ENCODE results near the gene UBR1. TPM values are rescaled to one million over a fixed set of nuclear protein-coding genes. Genes with fewer than 3 reads are reported as not detected.
"Not testable (repeated sequence)": the region's sequence is repeated elsewhere in the genome, so short reads cannot be mapped to it uniquely, and the experiment has no call there.

Gene UBR1
- polyA plus RNA-seq, 4 donors = 18.1 to 25.3 (median 23.1) TPM

DNA sequence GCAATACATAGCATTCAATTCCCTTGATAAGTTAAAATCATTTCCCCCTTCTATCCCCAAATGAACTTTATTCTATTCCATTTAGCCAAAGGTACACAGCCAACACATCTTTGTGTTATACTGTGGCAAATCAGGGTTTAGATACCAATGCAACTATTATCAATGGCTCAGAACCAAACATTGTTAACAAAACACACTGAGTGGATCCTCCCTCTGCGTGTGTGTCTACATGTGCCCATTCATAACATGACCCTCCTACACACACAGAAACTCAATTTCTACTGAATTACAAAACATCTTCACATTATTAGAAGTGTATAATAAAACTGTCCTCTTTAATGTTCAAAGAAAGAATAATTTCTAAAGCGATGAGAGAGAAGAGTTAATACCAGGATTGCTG, 186.5 kb downstream of the UBR1 start:
- DNase-seq (ENCODE audit: low read depth in 4 of 4, low spot score in 3 of 4) = no peak

DNA sequence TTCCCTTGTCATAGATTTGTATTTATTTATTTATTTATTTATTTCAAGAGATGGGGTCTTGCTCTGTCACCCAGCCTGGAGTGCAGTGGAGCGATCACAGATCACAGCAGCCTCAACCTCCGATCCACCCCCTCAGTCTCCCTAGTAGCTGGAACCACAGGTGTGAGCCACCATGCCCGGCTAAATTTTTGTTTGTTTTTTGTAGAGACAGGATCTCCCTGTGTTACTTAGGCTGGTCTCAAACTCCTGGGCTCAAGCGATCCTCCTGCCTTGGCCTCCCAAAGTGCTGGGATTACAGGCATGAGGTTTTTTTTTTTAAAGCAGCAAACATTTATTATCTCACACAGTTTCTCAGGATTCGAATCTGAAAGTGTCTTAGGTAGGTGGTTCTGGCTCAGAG, 187.8 kb downstream of the UBR1 start:
- no peak for DNase-seq (ENCODE audit: low read depth in 4 of 4, low spot score in 3 of 4)

DNA sequence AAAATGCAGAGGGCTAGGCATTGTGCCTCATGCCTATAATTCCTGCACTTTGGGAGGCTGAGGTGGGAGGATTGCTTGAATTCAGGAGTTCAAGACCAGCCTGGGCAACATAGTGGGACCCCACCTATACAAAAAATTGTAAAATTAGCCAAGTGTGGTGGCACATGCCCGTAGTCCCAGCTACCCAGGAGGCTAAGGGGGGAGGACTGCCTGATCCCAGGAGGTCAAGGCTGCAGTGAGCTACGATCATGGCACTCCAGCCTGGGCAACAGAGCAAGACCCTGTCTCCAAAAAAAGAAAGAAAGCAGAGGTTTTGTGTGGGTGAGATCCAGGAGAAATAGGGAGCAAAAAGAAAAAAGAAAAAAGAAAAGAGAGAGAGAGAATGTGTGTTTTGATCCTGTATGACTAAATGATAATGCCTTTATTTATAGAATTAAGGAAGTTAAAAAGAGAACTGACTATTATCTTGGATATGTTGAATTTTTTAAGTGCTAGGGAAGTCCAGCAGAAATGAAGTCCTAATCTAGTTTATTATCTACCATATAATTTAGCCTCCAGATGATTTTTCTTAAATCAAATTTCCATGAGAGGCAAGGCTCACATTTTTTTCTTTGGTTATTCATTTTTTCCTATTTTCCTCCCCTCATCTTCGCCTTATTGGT, 190.1 kb downstream of the UBR1 start:
- DNase-seq (ENCODE audit: low read depth in 4 of 4, low spot score in 3 of 4) = no peak

DNA sequence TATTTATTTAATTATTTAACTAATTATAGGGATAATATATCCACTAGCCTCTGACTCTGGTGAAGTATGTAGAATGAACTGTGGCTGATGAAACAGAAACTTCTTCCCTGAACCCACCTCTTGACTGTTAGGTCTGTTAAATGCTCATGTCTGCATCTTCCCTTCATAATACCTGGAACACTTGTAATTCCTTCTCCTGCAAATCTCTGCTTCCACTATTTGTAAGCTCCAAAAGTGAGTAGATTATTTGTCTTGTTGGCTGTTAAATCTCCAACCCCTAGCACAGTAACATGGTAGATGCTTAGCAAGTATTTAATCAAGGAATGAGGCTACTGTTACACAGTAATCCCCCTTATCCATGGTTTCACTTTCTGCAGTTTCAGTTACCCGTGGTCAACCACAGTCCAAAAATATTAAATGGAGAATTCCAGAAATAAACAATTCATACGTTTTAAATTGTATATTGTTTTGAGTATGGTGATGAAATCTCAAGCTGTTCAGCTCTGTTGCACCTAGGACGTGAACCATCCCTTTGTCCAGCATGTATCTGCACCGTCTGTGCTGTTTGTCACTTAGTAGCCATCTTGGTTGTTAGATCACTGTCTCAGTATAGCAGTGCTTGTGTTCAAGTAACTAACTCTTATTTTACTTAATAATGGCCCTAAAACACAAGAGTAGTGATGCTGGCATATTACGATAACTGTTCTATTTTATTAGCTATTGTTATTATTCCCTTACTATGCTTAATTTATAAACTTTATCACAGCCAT, 190.9 kb downstream of the UBR1 start:
- DNase-seq (ENCODE audit: low read depth in 4 of 4, low spot score in 3 of 4) = no peak

DNA sequence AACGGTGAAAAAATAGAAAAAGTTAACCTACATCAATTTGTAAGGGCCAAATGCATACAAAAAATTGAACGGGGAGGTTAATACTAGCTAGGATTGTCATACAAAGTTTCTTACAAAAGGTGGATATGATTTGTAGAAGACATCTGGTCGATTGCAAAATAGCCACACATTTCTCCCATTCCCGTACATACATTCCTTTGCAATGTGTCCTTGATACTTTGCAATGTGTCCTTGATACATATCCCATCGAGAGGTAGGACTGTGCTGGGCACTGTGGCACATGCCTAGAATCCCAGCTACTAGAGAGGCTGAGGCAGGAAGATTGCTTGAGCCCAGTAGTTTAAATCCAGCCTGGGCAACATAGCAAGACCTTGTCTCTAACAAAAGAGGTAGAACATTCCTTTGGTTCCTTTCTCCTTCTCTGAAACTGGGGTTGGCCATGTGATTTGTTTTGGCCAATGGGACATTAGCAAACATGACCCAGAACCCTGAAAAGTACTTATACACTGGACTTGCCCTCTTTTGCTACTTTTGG, 194.7 kb downstream of the UBR1 start:
- no peak for DNase-seq (ENCODE audit: low read depth in 4 of 4, low spot score in 3 of 4)

DNA sequence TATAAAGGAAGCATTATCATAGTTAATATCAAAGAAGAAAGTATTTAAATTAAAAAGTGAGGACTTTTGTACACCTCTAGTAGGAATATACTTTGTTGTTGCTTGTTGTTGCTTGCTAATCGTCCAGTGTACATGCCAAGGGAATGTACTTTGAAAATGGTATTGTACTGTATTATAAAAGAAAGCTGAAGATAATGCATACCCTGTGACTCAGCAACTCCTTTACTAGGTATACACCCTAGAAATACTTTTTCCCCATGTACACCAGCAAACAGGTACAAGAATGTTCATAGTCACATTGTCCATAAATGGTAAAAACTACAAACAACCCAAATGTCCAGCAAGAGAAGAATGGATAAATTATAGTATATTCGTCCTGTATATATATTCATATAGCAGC, 197.3 kb downstream of the UBR1 start:
- no peak for DNase-seq (ENCODE audit: low read depth in 4 of 4, low spot score in 3 of 4)

DNA sequence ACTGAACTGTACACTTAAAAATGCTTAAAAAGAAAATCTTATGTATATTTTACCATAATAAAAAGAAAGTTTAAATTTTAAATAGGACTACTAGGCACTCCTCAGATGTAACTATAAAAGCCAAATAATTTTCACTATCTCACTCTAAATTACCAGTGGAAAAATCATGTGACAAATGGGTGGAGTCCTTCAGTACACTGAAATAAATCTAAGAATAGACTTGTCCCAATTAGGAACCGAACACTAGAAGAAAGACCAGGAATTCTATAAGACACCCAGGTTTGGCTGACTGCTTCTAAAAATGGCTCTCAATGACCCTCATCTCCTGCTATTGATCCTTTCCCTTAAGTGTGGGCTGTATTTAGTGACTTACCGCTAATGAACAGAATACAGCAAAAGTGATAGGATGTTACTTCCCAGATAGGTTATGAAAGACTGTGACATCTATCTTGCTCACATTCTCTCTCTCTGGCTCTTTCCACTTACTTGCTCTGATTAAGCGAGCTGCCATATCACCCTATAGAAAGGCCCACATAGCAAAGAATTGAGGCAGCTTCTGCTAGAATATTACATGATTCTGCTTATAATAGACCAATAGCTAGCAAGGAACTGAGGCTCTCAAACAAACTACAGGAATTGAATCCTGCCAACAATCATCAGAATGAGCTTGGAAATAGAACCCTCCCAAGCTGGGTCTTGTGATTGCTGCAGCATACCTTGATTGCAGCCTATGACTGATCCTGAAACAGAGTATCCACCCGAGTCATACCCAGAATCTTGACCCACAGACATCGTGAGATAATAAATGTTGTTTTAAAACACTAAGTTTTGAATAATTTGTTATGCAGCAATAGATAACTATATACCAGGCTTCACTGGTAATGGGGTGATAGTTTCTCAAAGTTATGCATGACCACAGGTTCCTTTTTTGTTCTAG, 202.2 kb downstream of the UBR1 start:
- DNase-seq (ENCODE audit: low read depth in 4 of 4, low spot score in 3 of 4) = no peak

DNA sequence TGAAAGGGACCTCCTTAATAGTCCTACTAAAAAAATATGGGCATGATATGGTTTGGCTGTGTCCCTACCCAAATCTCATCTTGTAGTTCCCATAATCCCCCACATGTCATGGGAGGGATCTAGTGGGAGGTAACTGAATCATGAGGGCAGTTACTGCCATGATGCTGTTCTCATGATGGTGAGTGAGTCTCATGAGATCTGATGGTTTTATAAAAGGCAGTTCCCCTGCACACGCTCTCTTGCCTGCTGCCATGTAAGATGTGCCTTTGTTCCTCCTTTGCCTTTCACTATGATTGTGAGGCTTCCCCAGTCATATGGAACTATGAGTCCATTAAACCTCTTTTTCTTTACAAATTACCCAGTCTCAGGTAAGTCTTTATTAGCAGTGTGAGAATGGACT, 211.9 kb downstream of the UBR1 start:
- DNase-seq (ENCODE audit: low read depth in 4 of 4, low spot score in 3 of 4) = not testable (repeated sequence)

Other genes starting within 250 kb of the UBR1 start
- 10 to 100 TPM in 3 of 4 donors, 1 to 10 TPM in 1; 9.2 to 14.1 (median 11.0) TPM for gene TTBK2, start 185.3 kb downstream of the UBR1 start, polyA plus RNA-seq (ENCODE audit: insufficient read length in 4 of 4)
- 10 to 100 TPM in 3 of 4 donors, 1 to 10 TPM in 1; 5.5 to 18.0 (median 16.5) TPM for gene TMEM62, start 27.5 kb upstream of the UBR1 start, polyA plus RNA-seq (ENCODE audit: insufficient read length in 4 of 4)
- 10 to 100 TPM; 43.5 to 57.9 (median 56.4) TPM for gene CCNDBP1, start 79.4 kb upstream of the UBR1 start, polyA plus RNA-seq (ENCODE audit: insufficient read length in 4 of 4)
- gene EPB42, start 115.0 kb upstream of the UBR1 start, polyA plus RNA-seq (ENCODE audit: insufficient read length in 4 of 4) = 10 to 100 TPM in 1 of 4 donors, 1 to 10 TPM in 3; 1.1 to 16.9 (median 1.3) TPM
- gene TGM5, start 160.9 kb upstream of the UBR1 start, polyA plus RNA-seq (ENCODE audit: insufficient read length in 4 of 4) = not detected
- gene TGM7, start 196.2 kb upstream of the UBR1 start, polyA plus RNA-seq (ENCODE audit: insufficient read length in 4 of 4) = under 1 TPM in 1 of 4 donors, not detected in 3; 0.09 TPM
- 10 to 100 TPM in 3 of 4 donors, 1 to 10 TPM in 1; 9.2 to 13.8 (median 13.2) TPM for gene LCMT2, start 224.5 kb upstream of the UBR1 start, polyA plus RNA-seq (ENCODE audit: insufficient read length in 4 of 4)

Data from left renal pelvis (tissue), 4 donors.